ENCODE data around the gene FAM76B. TPM values are rescaled to one million over a fixed set of nuclear protein-coding genes. Genes with fewer than 3 reads are reported as not detected.

The FAM76B gene
- total RNA-seq (2021) (20.1 and 23.8 TPM in 2 replicates), Bru-seq, nascent RNA (percentile 90 among the genes with signal in this experiment), BruChase-seq, experiment 1, labeled RNA remaining after a 2-hour chase (percentile 87 among the genes with signal in this experiment), BruChase-seq, experiment 2, labeled RNA remaining after a 6-hour chase (percentile 83 among the genes with signal in this experiment)
- long read RNA-seq, partial matches to known transcripts: 2 of 18 reads
- long read RNA-seq, other reads (novel, unspliced or antisense): 9 of 18 reads

- Histone ChIP-seq H3F3A (ENCODE audit: insufficient read depth, low read depth) (peaks cover 18% of the 10 kb centered on the region; the same call in 1 of the 2 replicates), H3K9me2 (ENCODE audit: insufficient read depth) (no peaks in the 10 kb centered on the region), H3K36me3 (ENCODE audit: low read depth) (peaks cover 39% of the 10 kb centered on the region), H3K4me1 (replicated peaks; ENCODE audit: insufficient read depth) (peaks cover 26% of the 10 kb centered on the region), H2AFZ (peak within 1 kb of the TSS; percentile 99), H3K9me3 (ENCODE audit: insufficient read depth, low read depth) (no peaks in the 10 kb centered on the region), H3K4me3 (peak within 1 kb of the TSS; percentile 87), H3K79me2 (ENCODE audit: low read depth) (peaks cover 62% of the 10 kb centered on the region), H3K27ac (peak within 1 kb of the TSS; percentile 85), H3K4me2 (peak within 1 kb of the TSS; percentile 99), H3K27me3 (ENCODE audit: insufficient read depth, low read depth) (no peaks in the 10 kb centered on the region), H4K20me1 (ENCODE audit: insufficient read depth) (peaks cover 21% of the 10 kb centered on the region)
- DNase-seq: peak; percentile 95 to 99
- intact Hi-C loops (cut with micrococcal nuclease; ENCODE audit: unreplicated experiment): loop anchor here (1.0 to 5.0 kb wide), 2 partner anchors 600 to 638 kb away; partner anchors contain the start of gene CCDC82
- ChIA-PET POLR2A (ENCODE audit: unreplicated experiment) (interaction anchor here (0.6 to 1.1 kb wide), 3 partner anchors 135 to 607 kb away, joined by 3 to 13 read pairs (median 4); partner anchors contain the start of genes CCDC82 and JRKL), CTCF (interaction anchor here (0.7 to 1.2 kb wide), 3 partner anchors 264 to 600 kb away, joined by 3 to 9 read pairs (median 4); partner anchors contain the start of genes CCDC82 and JRKL)
- no peak for TF ChIP-seq EZH2 (IDR thresholded peaks at IDR 0.05; ENCODE audit: low read depth)
- TF ChIP-seq CTCF (conservative IDR thresholded peaks at IDR 0.05): no peak
- BruUV-seq (replicated peaks): no TSS peak
Measured at GRCh38 chr11:95789506-95790122, at the start of gene FAM76B. TSS of gene FAM76B (minus strand) at chr11:95789782. CDS start at chr11:95789478, 304 bp downstream.

- Histone ChIP-seq H3K4me3 (no peak overlapping the region), H3K9me3 (ENCODE audit: insufficient read depth, low read depth) (no peaks in the 10 kb centered on the region), H2AFZ (no peak overlapping the region), H3K9me2 (ENCODE audit: insufficient read depth) (no peaks in the 10 kb centered on the region), H3K4me2 (no peak overlapping the region), H3K27me3 (ENCODE audit: insufficient read depth, low read depth) (no peaks in the 10 kb centered on the region), H3K79me2 (ENCODE audit: low read depth) (no peaks in the 10 kb centered on the region), H3K4me1 (replicated peaks; ENCODE audit: insufficient read depth) (no peaks in the 10 kb centered on the region), H3F3A (ENCODE audit: insufficient read depth, low read depth) (peaks cover 56% of the 10 kb centered on the region), H3K36me3 (ENCODE audit: low read depth) (peaks cover 58% of the 10 kb centered on the region), H3K27ac (peak overlapping the region; percentile 38), H4K20me1 (ENCODE audit: insufficient read depth) (no peaks in the 10 kb centered on the region)
- no TSS peak for BruUV-seq (replicated peaks)
- peak; percentile 97 for TF ChIP-seq CTCF (conservative IDR thresholded peaks at IDR 0.05)
- no peak for TF ChIP-seq EZH2 (IDR thresholded peaks at IDR 0.05; ENCODE audit: low read depth)
- intact Hi-C loops (cut with micrococcal nuclease; ENCODE audit: unreplicated experiment): loop anchor here (1.0 to 10.0 kb wide), 4 partner anchors 389 to 587 kb away; partner anchors contain the start of gene MAML2
- ChIA-PET POLR2A (ENCODE audit: unreplicated experiment) (interaction anchor here (0.6 to 0.9 kb wide), 5 partner anchors 47 to 503 kb away, joined by 3 to 8 read pairs (median 5); no protein-coding TSS in a partner anchor), CTCF (interaction anchor here (0.6 to 2.4 kb wide), 6 partner anchors 420 to 589 kb away, joined by 3 to 11 read pairs (median 6); partner anchors contain the start of genes CCDC82, JRKL and MAML2)
- peak; percentile 76 to 89 for DNase-seq
Measured at GRCh38 chr11:95835768-95836488, 46.3 kb upstream of the FAM76B start.

GRCh38 chr11:95835351-95835750, 45.8 kb upstream of the FAM76B start:
- H3K4me2 ChIP-seq: no peak overlapping the region
- H3K27me3 ChIP-seq (ENCODE audit: insufficient read depth, low read depth): no peaks in the 10 kb centered on the region
- no peaks in the 10 kb centered on the region for H3K9me2 ChIP-seq (ENCODE audit: insufficient read depth)
- TF ChIP-seq EZH2 (IDR thresholded peaks at IDR 0.05; ENCODE audit: low read depth) (no peak), CTCF (conservative IDR thresholded peaks at IDR 0.05) (no peak)
- H2AFZ ChIP-seq: no peak overlapping the region
- BruUV-seq (replicated peaks): no TSS peak
- no peak overlapping the region for H3K27ac ChIP-seq
- H3K4me3 ChIP-seq: no peak overlapping the region
- DNase-seq: no peak
- no peaks in the 10 kb centered on the region for H3K9me3 ChIP-seq (ENCODE audit: insufficient read depth, low read depth)
- H4K20me1 ChIP-seq (ENCODE audit: insufficient read depth): no peaks in the 10 kb centered on the region
- no peaks in the 10 kb centered on the region for H3K4me1 ChIP-seq (replicated peaks; ENCODE audit: insufficient read depth)
- peaks cover 61% of the 10 kb centered on the region for H3F3A ChIP-seq (ENCODE audit: insufficient read depth, low read depth)
- ChIA-PET CTCF (interaction anchor here (0.6 to 2.4 kb wide), 5 partner anchors 421 to 589 kb away, joined by 3 to 11 read pairs (median 7); partner anchors contain the start of gene MAML2), POLR2A (ENCODE audit: unreplicated experiment) (interaction anchor here (0.6 to 0.9 kb wide), 3 partner anchors 47 to 504 kb away, joined by 3 to 6 read pairs (median 4); no protein-coding TSS in a partner anchor)
- H3K79me2 ChIP-seq (ENCODE audit: low read depth): no peaks in the 10 kb centered on the region
- intact Hi-C loops (cut with micrococcal nuclease; ENCODE audit: unreplicated experiment): loop anchor here (10.0 kb wide), 1 partner anchor 389 kb away; no protein-coding TSS in a partner anchor
- H3K36me3 ChIP-seq (ENCODE audit: low read depth): peaks cover 59% of the 10 kb centered on the region

All from PC-9 (cell line).